GM18520 (cell line): ENCODE results near the gene MPO.

Experiments used
- ATAC-seq: cut with Tn5 transposase; IDR thresholded peaks from one replicate; pipeline ENCODE4 v1.9.1; 2021; ENCODE audit not compliant: unreplicated experiment

MPO gene

DNA sequence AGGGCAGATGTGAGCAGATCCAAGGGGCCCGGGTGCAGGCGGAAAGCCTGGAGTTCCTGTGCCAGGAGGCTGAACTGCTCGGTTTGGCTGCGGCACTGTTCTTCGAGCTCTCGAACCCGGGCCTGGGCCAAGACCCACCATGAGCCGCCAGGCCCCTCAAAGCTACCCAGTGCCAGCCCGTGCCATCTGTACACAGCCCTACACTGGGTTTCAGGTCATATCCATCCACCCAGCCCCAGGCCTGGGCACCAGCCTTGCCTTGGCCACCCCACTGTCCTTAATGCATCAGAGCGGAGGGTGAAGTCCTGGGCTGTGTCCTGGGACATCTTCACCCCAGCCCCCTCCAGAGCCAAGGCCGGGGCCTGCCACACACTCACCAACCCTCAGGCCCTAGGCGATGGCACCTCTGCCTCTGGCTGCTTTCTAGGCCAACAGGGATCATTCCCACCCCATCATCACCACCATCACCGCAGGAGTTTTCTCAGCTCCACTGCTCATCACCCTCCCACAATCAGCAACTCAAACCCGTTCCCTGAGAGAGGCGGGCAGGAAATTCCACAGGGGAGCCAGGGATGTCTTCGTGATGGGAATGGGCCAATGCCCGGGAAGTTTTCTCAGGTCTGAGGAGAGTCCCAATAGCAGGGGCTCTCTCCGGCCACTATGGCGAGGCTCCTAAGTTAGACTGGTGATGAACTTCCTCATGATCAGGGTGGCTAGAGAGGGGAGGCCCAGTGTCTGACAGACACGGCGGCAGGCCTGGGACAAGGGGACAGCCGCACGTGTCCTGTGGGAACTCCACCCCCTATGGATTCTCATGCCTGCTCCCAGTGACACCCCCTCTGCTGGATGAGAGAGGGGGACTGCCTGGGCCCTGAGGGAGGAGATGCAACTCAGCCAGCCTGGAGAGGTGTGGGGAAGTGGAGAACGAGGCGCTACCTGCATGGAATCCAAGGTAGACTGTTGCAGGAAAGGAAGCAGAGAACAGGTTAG is 38.7 kb upstream of the MPO start:
- ATAC-seq: no peak

- ATAC-seq: no peak
These were observed 38.0 kb upstream of the MPO start for GRCh38 chr17:58318627-58319172.

DNA sequence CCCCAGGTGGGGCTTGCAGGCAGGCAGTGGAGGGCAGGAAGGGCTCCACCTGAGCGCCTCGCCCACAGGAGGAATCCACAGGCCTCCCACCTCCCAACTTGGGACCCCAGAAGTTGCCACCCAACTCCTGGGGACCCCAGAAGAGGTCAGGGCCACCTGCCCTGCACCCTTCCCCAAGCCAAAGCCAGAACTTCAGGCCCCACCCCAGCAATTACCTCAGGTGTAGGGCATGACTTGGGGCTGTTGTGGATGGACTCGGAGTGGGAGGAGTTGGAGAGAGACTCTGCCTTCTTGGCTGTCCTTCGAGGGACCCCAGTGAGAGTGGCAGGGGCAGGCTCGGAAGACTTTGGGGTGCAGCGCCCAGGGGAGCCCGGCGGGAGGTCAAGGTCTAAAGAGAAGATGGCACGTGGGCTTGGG is 37.3 kb upstream of the MPO start:
- ATAC-seq: no peak

- peak; percentile 64 for ATAC-seq
These were observed 36.8 kb upstream of the MPO start for GRCh38 chr17:58317421-58318064.

- no peak for ATAC-seq
These were observed 35.7 kb upstream of the MPO start for GRCh38 chr17:58316260-58316960.

- no peak for ATAC-seq
These were observed 35.0 kb upstream of the MPO start for GRCh38 chr17:58315750-58316149.

GRCh38 chr17:58315281-58315711 is 34.6 kb upstream of the MPO start:
- ATAC-seq: no peak

GRCh38 chr17:58314706-58315015 is 33.9 kb upstream of the MPO start:
- no peak for ATAC-seq

GRCh38 chr17:58313815-58314705 is 33.3 kb upstream of the MPO start:
- ATAC-seq: no peak

- no peak for ATAC-seq
These were observed 32.1 kb upstream of the MPO start for GRCh38 chr17:58312829-58313228.

DNA sequence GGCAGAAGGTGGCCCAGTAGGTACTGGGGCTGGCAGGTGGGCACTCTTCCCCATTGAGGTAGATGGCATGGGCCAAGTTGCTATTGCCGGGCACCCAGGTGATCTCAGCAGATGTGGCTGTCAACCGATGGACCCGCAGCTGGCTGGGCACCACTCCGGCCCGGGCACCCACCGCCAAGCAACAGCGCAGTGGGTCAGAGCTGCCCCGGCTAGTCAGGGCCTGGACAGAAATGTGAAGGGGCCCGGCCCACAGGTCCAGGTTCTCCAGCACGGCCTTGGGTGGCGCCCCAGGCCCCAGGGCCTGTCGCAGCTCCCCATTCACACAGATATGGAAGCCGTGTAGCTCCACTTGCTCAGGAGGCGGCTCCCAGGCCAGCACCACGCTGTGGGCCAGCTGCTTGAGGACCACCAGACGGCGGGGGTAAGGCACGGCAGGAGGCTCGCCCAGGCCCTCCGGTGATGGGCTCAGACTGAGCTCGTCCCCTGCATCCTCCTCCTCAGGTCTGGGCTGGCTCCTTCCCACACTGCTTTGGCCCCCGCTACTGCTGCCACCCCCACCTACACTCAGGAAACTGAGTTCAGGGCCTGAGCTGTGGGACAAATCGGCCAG is 31.4 kb upstream of the MPO start:
- no peak for ATAC-seq

GRCh38 chr17:58311429-58311894 is 30.7 kb upstream of the MPO start:
- ATAC-seq: no peak

DNA sequence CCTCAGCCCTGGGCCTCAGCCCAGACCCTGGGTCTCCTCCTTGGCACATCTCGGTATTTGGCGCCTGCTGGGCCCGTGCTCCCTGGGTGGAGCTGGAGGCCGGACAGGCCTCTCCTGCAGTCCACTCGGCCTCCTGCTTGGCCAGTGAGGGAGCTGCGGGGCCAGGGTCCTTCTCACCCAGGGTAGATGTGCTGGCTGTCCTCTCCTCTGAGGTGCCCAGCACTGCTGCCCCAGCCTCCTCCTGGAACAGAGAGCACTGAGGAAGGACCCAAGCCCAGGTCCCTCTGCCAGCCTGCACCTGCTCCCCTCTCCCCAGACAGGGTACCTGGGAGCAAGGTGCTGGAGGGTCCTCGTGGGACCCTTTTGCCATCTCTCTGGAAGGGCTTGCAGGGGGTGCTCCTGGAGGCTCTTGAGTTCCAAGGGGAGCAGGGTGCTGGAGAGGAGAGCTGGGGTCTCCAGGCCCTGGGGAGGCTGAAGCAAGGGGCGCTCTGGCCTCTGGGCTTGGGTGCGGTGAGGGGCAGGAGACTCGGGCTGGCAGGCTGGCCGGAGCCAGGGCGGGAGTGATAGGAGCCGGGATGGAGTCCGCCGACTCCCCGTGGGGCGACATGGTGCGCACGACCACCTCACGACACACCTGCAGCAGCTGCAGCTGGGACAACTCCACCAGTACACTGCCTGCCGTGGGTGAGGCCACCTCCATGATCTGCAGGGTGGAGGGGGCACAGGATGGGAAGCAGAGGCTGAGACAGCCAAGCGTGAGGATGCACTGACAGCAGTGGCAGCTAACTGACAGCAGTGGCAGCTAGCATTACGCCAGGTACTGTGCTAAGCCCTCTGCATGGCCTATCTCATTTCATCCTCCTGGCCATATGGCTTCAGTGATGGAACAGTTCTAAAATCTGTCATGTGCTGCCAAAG is 30.0 kb upstream of the MPO start:
- ATAC-seq: no peak

- no peak for ATAC-seq
These were observed 29.2 kb upstream of the MPO start for GRCh38 chr17:58309918-58310259.

- ATAC-seq: no peak
These were observed 28.5 kb upstream of the MPO start for GRCh38 chr17:58308985-58309917.

GRCh38 chr17:58308173-58308984 is 27.6 kb upstream of the MPO start:
- no peak for ATAC-seq
